ENCODE data around the gene SKAP2.

The SKAP2 gene

DNA sequence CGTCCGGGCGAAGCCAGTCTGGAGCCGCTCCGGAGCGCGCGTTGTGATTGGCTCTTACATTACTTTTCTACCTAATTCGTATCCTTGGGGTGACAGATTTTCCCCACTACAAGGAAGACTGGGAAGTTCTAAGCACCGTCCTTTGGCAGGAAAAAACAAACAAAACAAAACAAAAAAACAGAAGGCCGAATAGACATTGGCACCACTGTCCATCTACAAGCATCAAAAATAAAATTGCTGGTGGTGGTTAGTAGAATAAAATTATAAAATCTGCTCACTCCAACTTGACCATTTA lies 651 bp upstream of the SKAP2 start:
- peak overlapping the region; percentile 83 for H3K4me3 ChIP-seq (ENCODE audit: low read length)
- DNase-seq (ENCODE audit: low read depth) = no peak
- no peak for TF ChIP-seq CTCF (IDR thresholded peaks at IDR 0.05; ENCODE audit: insufficient read depth, low read depth, low read length, missing control alignments)

DNA sequence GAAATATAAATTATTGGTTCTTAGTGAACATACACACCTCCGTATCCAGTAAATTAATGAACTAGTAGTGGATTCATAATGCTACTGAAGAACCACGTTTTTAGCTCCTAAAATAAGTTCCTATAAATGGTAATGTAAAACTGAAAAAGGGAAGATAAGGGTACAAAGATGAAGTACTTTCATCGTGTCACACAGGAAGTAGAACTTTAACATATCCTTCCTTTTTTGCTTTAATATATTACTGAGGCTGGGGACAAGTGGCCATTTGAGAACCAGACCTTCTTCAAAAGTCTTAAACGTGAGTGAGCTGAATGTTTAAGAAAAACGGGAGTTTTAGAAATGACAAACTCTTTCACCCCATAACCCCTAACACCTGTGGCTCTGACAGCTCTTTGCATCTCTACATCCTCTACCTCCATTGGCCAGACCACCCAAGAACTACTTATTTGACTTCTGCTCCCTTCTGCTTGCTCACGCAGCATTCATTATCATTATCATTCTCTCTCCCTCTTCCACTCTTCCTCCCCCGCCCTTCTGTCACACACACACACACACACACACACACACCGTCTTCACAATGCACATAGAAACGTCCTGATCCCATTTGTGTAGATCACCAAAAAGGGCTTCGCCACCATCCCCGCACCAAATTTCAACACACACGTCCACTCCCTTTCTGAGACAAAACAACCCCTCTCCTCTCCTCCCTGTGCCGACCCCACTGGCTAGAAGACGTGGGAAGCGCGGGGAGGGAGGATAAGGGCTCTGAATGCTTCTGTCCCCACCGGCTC lies 677 bp downstream of the SKAP2 start:
- DNase-seq (ENCODE audit: low read depth) = peak; percentile 47
- TF ChIP-seq CTCF (IDR thresholded peaks at IDR 0.05; ENCODE audit: insufficient read depth, low read depth, low read length, missing control alignments) = no peak

DNA sequence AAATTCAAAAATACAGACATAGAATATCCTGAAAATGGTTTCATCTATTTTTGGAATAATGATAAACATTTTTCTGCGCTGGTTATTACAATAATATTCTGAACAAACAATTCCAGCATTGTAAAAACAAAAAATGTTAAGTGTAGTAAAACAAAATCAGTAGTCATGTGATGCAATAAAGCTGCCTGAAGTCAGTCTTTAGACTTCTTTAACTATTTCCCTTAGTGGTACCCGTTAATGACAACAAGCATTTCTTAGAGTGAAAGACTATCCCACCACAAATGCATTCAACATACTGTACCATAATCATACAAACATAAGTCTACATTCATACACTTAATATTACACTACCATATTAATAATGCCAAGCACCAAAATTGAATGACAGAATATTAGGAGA lies 1.6 kb downstream of the SKAP2 start:
- no peak overlapping the region for H3K4me3 ChIP-seq (ENCODE audit: low read length)
- no peak for DNase-seq (ENCODE audit: low read depth)
- no peak for TF ChIP-seq CTCF (IDR thresholded peaks at IDR 0.05; ENCODE audit: insufficient read depth, low read depth, low read length, missing control alignments)

More for the DNA sequence above, 677 bp downstream of the SKAP2 start:
- H3K4me3 ChIP-seq (ENCODE audit: low read length) = peak overlapping the region; percentile 83

DNA sequence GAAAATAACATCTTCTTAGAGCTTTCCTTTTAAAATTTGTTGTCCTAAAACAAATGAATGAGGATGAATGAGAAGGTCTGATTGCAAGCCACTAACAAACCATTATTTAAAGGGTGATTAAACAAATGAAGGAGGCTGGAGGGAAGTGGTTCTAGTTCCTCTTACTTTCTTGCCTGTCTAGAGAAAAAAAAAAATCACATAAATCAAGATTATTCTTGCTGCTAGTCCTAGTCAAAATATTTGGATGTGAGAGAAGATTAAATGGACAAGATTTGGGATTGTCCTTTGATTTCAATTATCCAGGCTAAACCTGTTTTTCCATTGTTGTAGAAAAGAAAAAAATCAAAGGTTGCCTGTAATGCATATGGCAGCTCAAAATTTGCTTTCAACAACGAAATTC lies 3.3 kb downstream of the SKAP2 start:
- no peak overlapping the region for H3K4me3 ChIP-seq (ENCODE audit: low read length)
- no peak for DNase-seq (ENCODE audit: low read depth)
- no peak for TF ChIP-seq CTCF (IDR thresholded peaks at IDR 0.05; ENCODE audit: insufficient read depth, low read depth, low read length, missing control alignments)

GRCh38 chr7:26860361-26860760 lies 4.0 kb downstream of the SKAP2 start:
- H3K4me3 ChIP-seq (ENCODE audit: low read length) = no peak overlapping the region
- peak; percentile 50 for TF ChIP-seq CTCF (IDR thresholded peaks at IDR 0.05; ENCODE audit: insufficient read depth, low read depth, low read length, missing control alignments)
- DNase-seq (ENCODE audit: low read depth) = peak; percentile 73

- DNase-seq (ENCODE audit: low read depth) = no peak
- no peak for TF ChIP-seq CTCF (IDR thresholded peaks at IDR 0.05; ENCODE audit: insufficient read depth, low read depth, low read length, missing control alignments)
- no peak overlapping the region for H3K4me3 ChIP-seq (ENCODE audit: low read length)
Observed at GRCh38 chr7:26859720-26860119, 4.7 kb downstream of the SKAP2 start.

GRCh38 chr7:26858735-26859134 lies 5.7 kb downstream of the SKAP2 start:
- DNase-seq (ENCODE audit: low read depth) = no peak
- TF ChIP-seq CTCF (IDR thresholded peaks at IDR 0.05; ENCODE audit: insufficient read depth, low read depth, low read length, missing control alignments) = no peak
- no peak overlapping the region for H3K4me3 ChIP-seq (ENCODE audit: low read length)
